Stimulated activated CD4-positive, alpha-beta T cell treated with anti-CD3 and anti-CD28 coated beads, Interleukin-15, amount 100 ng/mL, for 1 hour (primary cell): Measurements from ENCODE around the gene GNAO1.
"Not testable (repeated sequence)": the region's sequence is repeated elsewhere in the genome, so short reads cannot be mapped to it uniquely, and the experiment has no call there.

Source experiments
- DNase-seq, 2 donors: peaks; one replicate each; pipeline ENCODE4 v3.0.0-alpha.2; 2020; ENCODE audit warnings: low read depth in 1 of 2, low spot score in 1 of 2

Gene GNAO1

GRCh38 chr16:56360117-56361008, 169.1 kb downstream of the GNAO1 start:
- DNase-seq: no peak

DNA sequence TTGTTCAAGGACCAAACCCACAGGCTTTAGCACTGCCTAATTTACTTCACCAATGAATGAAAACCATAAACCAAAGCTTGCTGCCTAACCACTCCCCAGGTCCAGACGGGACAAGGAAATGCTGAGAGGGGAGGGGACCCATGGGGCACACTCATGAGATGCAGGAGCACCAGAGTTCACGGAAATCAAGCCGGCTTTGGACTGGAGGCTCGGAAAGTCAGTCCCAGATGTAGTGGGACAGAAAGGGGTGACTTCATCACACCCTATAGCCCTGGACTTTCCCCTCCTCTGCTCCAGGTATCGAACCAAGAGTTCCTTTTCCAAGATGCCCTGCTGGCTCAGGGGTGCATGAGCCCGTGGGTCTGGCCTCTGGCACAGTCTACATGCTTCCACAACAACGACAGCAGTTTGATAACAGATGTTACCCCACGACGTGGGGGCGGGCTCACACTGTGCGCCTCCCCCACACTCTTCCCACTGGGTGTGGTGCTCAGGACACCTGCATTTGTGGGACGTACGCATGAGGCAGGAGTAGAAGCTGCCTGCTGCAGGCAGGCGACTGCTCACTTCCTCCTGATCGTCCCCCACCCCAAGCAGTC, 170.9 kb downstream of the GNAO1 start:
- DNase-seq: no peak

- DNase-seq: no peak
Measured at GRCh38 chr16:56362706-56363105, 171.4 kb downstream of the GNAO1 start.

- no peak for DNase-seq
Measured at GRCh38 chr16:56363181-56363716, 172.0 kb downstream of the GNAO1 start.

GRCh38 chr16:56363781-56364565, 172.7 kb downstream of the GNAO1 start:
- no peak for DNase-seq

- no peak for DNase-seq
Measured at GRCh38 chr16:56364865-56365264, 173.6 kb downstream of the GNAO1 start.

DNA sequence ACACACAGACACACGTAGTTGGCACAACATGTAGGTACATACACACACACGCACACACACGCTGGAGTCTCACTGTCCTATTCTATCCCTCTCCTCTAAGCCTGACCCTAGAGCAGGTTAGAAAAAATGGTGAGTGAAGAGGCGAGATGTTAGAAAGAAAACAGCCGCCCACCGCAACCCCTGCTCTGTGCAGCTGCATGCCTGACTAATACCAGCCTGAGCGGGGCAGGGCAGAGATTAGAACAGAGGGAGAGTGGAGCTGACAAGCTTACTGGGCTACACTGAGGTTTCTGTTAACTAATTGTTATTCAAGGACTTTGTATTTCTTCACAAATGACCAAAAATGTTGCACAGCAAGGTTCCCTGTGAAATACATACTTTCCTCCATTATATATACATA, 174.3 kb downstream of the GNAO1 start:
- no peak for DNase-seq

- DNase-seq: no peak
Measured at GRCh38 chr16:56366945-56367344, 175.7 kb downstream of the GNAO1 start.

DNA sequence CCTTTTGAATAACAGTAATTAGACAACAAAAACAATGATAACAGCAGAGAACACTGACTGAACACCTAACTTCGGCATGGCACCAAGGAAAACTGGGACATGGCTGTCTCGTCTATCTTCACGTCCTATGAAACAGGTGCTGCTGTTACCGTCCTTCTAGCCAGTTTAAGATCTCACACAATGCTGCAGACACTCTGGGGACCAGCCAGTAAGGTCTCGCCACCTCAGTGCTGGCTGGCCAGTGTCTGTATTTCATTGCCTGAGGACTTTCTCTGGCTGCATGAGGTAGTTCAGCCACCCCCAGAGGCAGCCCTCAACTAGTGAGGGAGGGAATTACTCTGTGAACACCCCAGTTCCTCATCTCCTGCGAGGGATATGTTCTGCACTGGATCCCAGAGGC, 176.5 kb downstream of the GNAO1 start:
- no peak for DNase-seq

DNA sequence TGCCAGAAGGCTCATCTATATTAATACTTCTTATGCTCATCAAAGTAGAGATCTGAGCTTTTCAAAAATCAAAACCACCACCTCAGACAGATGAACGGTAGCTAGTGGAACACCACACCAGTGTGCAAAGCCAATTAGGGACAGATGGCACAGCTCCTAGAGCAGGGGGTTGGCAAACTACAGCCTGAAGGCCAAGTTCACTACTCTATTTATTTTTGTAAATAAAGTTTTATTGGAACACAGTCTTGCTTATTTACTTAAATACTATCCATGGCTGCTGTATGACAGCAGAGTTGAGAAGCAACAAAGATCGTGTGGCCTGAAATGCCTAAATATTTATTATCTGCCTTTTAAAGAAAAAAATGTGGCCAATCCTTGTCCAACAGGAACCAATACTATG, 177.3 kb downstream of the GNAO1 start:
- DNase-seq: no peak

GRCh38 chr16:56369202-56369601, 177.9 kb downstream of the GNAO1 start:
- no peak for DNase-seq

- DNase-seq: no peak
Measured at GRCh38 chr16:56370185-56370874, 179.0 kb downstream of the GNAO1 start.

DNA sequence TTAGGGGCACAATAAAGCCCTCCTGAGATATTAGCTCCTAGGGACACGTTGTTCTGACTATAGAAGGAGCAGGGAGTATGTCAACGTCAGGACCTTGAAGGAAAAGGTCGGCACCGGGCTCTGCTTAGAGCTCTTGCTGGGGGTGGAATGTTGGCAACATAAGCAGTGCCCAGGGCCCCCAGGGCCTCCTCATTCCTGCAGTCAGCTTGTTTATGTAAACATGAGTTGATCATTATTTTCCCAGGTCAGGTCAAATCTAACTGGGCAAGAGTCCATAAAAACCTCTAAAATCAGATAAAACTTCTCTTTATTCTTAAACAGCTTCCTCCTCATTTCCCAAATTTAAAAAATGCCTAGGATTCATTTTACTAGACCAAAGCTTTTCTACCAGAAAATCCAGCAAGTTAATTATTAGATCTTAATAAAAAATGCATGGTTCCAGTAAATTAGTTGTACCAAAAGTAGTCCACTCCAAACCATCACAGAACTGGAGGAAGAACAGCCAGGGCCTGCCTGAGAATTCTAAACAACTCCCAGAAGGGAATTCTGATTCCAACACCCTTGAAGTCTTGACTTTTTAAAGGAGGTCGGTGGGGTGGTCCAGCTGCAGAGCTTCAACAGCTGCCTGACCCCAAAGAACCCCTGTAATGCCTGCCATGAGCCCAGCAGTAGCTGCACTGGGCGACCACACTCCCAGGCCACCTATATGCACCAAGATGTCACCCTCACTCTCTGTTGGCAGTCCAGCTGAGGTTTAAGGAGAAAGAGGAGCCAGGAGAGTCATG, 179.8 kb downstream of the GNAO1 start:
- DNase-seq: no peak

DNA sequence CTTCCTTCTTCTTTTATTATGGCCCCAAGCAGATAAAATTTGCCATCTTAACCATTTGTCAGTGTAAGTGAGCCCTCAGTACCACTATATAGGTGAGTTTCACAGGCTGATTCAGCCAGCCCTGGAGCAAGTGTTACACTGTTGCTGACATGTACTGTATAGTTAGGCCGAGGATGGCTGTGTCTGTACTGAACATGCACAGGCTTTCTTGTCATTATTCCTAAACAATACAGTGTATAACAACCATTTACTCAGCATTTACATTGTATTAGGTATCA, 180.3 kb downstream of the GNAO1 start:
- no peak for DNase-seq

DNA sequence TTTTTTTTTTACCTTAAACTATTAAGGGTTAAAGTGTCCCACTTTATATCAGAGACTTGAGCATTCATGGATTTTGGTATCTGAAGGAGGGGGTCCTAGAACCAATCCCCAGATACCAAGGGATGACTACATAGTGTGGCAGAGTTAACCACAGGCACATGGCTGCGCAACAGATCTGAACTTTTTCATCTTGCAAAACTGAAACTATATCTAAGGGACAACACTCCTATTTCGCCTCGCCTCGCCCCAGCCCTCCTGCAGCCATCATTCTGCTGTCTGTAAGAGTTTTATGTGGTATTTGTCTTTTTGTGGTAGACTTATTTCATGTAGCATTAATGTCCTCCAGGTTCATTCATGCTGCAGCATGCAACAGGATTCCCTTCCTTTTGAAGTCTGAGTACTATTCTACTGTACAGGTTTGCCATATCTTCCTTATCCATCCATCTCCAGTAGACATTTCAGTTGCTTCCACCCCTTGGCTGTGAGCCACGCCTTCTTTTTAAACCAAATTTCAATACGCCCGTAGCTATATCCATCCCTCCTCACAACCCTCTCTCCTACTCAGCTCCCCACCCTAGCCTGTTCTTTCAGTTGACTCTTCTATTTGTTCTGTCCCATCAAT, 180.8 kb downstream of the GNAO1 start:
- DNase-seq: no peak

DNA sequence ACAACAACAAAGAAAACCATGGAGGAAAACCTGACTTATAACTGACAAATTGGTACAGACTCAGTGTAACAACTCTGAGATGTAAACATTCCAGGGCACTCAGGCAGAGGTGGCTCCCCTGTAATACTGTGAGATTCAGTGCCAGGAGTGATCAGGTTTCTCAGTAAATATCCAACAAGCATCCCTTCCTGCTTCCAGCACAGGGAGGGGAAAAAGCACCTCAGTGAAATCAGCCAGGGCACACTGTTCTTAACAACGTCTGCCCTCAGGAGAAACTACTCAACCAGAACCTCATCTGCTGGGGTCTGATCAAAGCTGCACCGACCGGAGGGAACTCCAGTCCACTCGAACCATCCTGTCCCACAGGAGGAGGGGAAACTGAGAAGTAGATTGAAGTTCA, 181.7 kb downstream of the GNAO1 start:
- no peak for DNase-seq

- not testable (repeated sequence) for DNase-seq
Measured at GRCh38 chr16:56375792-56376191, 184.5 kb downstream of the GNAO1 start.

DNA sequence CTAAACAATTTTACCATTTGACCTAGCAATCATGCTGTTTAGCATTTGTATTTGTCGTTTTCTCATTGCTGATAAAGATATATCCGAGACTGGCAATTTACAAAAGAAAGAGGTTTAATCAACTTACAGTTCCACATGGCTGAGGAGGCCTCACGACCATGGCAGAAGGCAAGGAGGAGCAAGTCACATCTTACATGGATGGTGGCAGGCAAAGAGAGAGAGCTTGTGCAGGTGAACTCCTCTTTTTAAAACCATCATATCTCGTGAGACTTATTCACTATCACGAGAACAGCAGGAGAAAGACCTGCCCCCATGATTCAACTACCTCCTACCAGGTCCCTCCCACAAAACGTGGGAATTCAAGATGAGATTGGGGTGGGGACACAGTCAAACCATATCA, 187.8 kb downstream of the GNAO1 start:
- DNase-seq: not testable (repeated sequence)

GRCh38 chr16:56380778-56381485, 189.6 kb downstream of the GNAO1 start:
- not testable (repeated sequence) for DNase-seq
